GM12891 (cell line): Measurements from ENCODE around the gene CYP2C8.

Source experiments
- POLR2A ChIP-seq: IDR thresholded peaks from 2 replicates; pipeline ENCODE4 v1.6.1; 2011; ENCODE audit warnings: low read depth, low read length, control low read depth
- POLR2AphosphoS5 ChIP-seq: IDR thresholded peaks from 2 replicates; pipeline ENCODE4 v1.6.1; 2011; ENCODE audit warnings: low read depth, low read length, control low read depth
- POU2F2 ChIP-seq: IDR thresholded peaks from 2 replicates; pipeline ENCODE4 v1.6.1; 2011; ENCODE audit warnings: low read depth, mild to moderate bottlenecking, control low read depth, low read length, moderate library complexity

- no peak for TF ChIP-seq POU2F2
- no peak for TF ChIP-seq POLR2A
- no peak for TF ChIP-seq POLR2AphosphoS5
These were observed 33.7 kb downstream of the CYP2C8 start for GRCh38 chr10:95035332-95036295.
